ENCODE results near the gene MRPS18A. TPM values are rescaled to one million over a fixed set of nuclear protein-coding genes. Genes with fewer than 3 reads are reported as not detected.
A peak's percentile ranks its signal among the peaks of the same experiment; 100 is the strongest.

Gene MRPS18A
- total and polyA plus RNA-seq, 2 of the 13 experiments (the other 11 are each of a cell fraction or from before 2014, with no cell fraction given), result 87.8 to 89.1 TPM

DNA sequence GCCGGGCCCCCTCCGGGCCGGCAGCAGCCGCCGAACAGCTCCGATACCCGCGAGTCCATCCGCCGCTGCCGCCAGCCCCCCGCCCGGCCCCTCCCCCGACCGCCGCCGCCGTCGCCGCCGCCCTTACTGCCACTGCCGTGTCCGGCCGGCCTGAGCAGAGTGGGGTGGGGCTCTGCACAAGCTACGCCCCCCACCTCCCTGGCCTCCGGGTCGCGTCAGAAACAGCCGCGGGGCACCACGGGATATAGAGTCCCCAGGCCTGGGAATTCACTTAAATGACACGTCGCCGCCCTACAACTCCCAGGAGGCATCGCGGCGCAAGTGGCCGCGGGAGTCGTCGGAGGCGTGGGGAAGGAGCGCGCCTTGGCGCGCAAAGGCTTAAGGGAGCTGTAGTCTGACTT, 58.5 kb downstream of the MRPS18A start, which contains the start of gene GTPBP2 (continued):
- peak; percentile 87 for TF ChIP-seq HNRNPLL (IDR thresholded peaks at IDR 0.05; ENCODE audit: low read depth, low read length, poor library complexity, severe bottlenecking)
- TF ChIP-seq RARG (CRISPR knock-in tag; IDR thresholded peaks at IDR 0.05; ENCODE audit: low read depth), result no peak
- no peak for TF ChIP-seq SMAD9 (CRISPR knock-in tag; IDR thresholded peaks at IDR 0.05)
- no peak for TF ChIP-seq JUND (CRISPR knock-in tag; IDR thresholded peaks at IDR 0.05)
- TF ChIP-seq HNF1B (CRISPR knock-in tag; IDR thresholded peaks at IDR 0.05), result no peak; the same call in 1 of the 2 replicates
- TF ChIP-seq RXRB (CRISPR knock-in tag; IDR thresholded peaks at IDR 0.05; ENCODE audit: borderline replicate concordance), result peak; percentile 13; the same call in 1 of the 2 replicates
- TF ChIP-seq, protein P1, sequence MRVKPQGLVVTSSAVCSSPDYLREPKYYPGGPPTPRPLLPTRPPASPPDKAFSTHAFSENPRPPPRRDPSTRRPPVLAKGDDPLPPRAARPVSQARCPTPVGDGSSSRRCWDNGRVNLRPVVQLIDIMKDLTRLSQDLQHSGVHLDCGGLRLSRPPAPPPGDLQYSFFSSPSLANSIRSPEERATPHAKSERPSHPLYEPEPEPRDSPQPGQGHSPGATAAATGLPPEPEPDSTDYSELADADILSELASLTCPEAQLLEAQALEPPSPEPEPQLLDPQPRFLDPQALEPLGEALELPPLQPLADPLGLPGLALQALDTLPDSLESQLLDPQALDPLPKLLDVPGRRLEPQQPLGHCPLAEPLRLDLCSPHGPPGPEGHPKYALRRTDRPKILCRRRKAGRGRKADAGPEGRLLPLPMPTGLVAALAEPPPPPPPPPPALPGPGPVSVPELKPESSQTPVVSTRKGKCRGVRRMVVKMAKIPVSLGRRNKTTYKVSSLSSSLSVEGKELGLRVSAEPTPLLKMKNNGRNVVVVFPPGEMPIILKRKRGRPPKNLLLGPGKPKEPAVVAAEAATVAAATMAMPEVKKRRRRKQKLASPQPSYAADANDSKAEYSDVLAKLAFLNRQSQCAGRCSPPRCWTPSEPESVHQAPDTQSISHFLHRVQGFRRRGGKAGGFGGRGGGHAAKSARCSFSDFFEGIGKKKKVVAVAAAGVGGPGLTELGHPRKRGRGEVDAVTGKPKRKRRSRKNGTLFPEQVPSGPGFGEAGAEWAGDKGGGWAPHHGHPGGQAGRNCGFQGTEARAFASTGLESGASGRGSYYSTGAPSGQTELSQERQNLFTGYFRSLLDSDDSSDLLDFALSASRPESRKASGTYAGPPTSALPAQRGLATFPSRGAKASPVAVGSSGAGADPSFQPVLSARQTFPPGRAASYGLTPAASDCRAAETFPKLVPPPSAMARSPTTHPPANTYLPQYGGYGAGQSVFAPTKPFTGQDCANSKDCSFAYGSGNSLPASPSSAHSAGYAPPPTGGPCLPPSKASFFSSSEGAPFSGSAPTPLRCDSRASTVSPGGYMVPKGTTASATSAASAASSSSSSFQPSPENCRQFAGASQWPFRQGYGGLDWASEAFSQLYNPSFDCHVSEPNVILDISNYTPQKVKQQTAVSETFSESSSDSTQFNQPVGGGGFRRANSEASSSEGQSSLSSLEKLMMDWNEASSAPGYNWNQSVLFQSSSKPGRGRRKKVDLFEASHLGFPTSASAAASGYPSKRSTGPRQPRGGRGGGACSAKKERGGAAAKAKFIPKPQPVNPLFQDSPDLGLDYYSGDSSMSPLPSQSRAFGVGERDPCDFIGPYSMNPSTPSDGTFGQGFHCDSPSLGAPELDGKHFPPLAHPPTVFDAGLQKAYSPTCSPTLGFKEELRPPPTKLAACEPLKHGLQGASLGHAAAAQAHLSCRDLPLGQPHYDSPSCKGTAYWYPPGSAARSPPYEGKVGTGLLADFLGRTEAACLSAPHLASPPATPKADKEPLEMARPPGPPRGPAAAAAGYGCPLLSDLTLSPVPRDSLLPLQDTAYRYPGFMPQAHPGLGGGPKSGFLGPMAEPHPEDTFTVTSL (CRISPR knock-in tag; IDR thresholded peaks at IDR 0.05; ENCODE audit: borderline replicate concordance), result no peak
- no peak for TF ChIP-seq ZNF136 (CRISPR knock-in tag; IDR thresholded peaks at IDR 0.05; ENCODE audit: low read depth)
- TF ChIP-seq YEATS2 (CRISPR knock-in tag; IDR thresholded peaks at IDR 0.05; ENCODE audit: borderline replicate concordance), result peak; percentile 79
- TF ChIP-seq, protein P2, sequence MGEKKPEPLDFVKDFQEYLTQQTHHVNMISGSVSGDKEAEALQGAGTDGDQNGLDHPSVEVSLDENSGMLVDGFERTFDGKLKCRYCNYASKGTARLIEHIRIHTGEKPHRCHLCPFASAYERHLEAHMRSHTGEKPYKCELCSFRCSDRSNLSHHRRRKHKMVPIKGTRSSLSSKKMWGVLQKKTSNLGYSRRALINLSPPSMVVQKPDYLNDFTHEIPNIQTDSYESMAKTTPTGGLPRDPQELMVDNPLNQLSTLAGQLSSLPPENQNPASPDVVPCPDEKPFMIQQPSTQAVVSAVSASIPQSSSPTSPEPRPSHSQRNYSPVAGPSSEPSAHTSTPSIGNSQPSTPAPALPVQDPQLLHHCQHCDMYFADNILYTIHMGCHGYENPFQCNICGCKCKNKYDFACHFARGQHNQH (CRISPR knock-in tag; IDR thresholded peaks at IDR 0.05), result 0 out of 2 replicates have a peak, but pooled peaks have one; percentile 11
- no peak for TF ChIP-seq SOX13 (IDR thresholded peaks at IDR 0.05)
- TF ChIP-seq SOX13 (CRISPR knock-in tag; conservative IDR thresholded peaks at IDR 0.05 in 1 of 2, IDR thresholded peaks at IDR 0.05 in 1 of 2), result peak in 1 of 2 experiments; percentile 15; a peak in 1 of 4 replicates
- TF ChIP-seq, protein P3, sequence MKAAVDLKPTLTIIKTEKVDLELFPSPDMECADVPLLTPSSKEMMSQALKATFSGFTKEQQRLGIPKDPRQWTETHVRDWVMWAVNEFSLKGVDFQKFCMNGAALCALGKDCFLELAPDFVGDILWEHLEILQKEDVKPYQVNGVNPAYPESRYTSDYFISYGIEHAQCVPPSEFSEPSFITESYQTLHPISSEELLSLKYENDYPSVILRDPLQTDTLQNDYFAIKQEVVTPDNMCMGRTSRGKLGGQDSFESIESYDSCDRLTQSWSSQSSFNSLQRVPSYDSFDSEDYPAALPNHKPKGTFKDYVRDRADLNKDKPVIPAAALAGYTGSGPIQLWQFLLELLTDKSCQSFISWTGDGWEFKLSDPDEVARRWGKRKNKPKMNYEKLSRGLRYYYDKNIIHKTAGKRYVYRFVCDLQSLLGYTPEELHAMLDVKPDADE (CRISPR knock-in tag; IDR thresholded peaks at IDR 0.05), result 0 out of 2 replicates have a peak, but pooled peaks have one; percentile 20
- TF ChIP-seq KLF15 (CRISPR knock-in tag; IDR thresholded peaks at IDR 0.05; ENCODE audit: borderline replicate concordance), result no peak
- no peak for TF ChIP-seq ZNF776 (CRISPR knock-in tag; IDR thresholded peaks at IDR 0.05)
- TF ChIP-seq NR2F1 (CRISPR knock-in tag; IDR thresholded peaks at IDR 0.05), result 0 out of 4 replicates have a peak, but pooled peaks of 1 of the 2 experiments have one; percentile 8
- TF ChIP-seq, protein P4, sequence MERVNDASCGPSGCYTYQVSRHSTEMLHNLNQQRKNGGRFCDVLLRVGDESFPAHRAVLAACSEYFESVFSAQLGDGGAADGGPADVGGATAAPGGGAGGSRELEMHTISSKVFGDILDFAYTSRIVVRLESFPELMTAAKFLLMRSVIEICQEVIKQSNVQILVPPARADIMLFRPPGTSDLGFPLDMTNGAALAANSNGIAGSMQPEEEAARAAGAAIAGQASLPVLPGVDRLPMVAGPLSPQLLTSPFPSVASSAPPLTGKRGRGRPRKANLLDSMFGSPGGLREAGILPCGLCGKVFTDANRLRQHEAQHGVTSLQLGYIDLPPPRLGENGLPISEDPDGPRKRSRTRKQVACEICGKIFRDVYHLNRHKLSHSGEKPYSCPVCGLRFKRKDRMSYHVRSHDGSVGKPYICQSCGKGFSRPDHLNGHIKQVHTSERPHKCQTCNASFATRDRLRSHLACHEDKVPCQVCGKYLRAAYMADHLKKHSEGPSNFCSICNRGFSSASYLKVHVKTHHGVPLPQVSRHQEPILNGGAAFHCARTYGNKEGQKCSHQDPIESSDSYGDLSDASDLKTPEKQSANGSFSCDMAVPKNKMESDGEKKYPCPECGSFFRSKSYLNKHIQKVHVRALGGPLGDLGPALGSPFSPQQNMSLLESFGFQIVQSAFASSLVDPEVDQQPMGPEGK (CRISPR knock-in tag; IDR thresholded peaks at IDR 0.05), result peak; percentile 95
- TF ChIP-seq RFX3 (CRISPR knock-in tag; IDR thresholded peaks at IDR 0.05), result no peak

Measured in HepG2 (cell line).